Stimulated activated memory B cell treated with anti-CD40 and anti-IgM and Interleukin-4, amounts not matched to agents 10 μg/mL and 1 μg/mL and 100 μg/mL, for 72 hours (primary cell): ENCODE measurements around the gene SIGLEC9.

Experiments used
- ATAC-seq: fragments of 150-1000 bp; cut with Tn5 transposase; 2 replicates; pipeline ENCODE4 v1.10.0; 2021
- H3K27ac Mint-ChIP-seq: one replicate; pipeline ENCODE4 v1.8.0; 2022; ENCODE audit warnings: mild to moderate bottlenecking, mixed read lengths
- H3K27me3 Mint-ChIP-seq: one replicate; pipeline ENCODE4 v1.8.0; 2022; ENCODE audit warnings: mixed read lengths
- H3K36me3 Mint-ChIP-seq: one replicate; pipeline ENCODE4 v1.8.0; 2022; ENCODE audit warnings: mixed read lengths
- H3K4me1 Mint-ChIP-seq: one replicate; pipeline ENCODE4 v1.8.0; 2022; ENCODE audit warnings: mixed read lengths
- H3K4me3 Mint-ChIP-seq: one replicate; pipeline ENCODE4 v1.8.0; 2022; ENCODE audit warnings: mild to moderate bottlenecking, moderate library complexity, mixed read lengths
- H3K9me3 Mint-ChIP-seq: one replicate; pipeline ENCODE4 v1.8.0; 2022; ENCODE audit warnings: mixed read lengths

The SIGLEC9 gene

GRCh38 chr19:51125421-51126075 lies 842 bp downstream of the SIGLEC9 start:
- ATAC-seq: no peak
- H3K4me3 Mint-ChIP-seq: no peak overlapping the region
- H3K9me3 Mint-ChIP-seq: no peaks in the 10 kb centered on the region

DNA sequence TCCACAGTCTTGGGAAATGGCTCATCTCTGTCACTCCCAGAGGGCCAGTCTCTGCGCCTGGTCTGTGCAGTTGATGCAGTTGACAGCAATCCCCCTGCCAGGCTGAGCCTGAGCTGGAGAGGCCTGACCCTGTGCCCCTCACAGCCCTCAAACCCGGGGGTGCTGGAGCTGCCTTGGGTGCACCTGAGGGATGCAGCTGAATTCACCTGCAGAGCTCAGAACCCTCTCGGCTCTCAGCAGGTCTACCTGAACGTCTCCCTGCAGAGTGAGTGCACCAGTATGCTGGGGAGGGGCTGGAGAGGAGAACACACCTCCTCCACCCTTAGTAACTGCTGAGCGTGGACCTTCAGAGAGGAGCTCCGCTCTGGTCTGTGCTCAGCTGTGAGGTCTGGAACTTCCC lies 2.3 kb downstream of the SIGLEC9 start:
- H3K4me3 Mint-ChIP-seq: no peak overlapping the region
- peaks cover 92% of the 10 kb centered on the region for H3K27me3 Mint-ChIP-seq
- ATAC-seq: no peak
- no peaks in the 10 kb centered on the region for H3K9me3 Mint-ChIP-seq
- no peaks in the 10 kb centered on the region for H3K36me3 Mint-ChIP-seq
- no peak overlapping the region for H3K27ac Mint-ChIP-seq
- H3K4me1 Mint-ChIP-seq: peaks cover 28% of the 10 kb centered on the region

More at GRCh38 chr19:51125421-51126075, 842 bp downstream of the SIGLEC9 start:
- Mint-ChIP-seq H3K4me1 (peaks cover 25% of the 10 kb centered on the region), H3K27ac (no peak overlapping the region), H3K27me3 (peaks cover 83% of the 10 kb centered on the region), H3K36me3 (no peaks in the 10 kb centered on the region)

DNA sequence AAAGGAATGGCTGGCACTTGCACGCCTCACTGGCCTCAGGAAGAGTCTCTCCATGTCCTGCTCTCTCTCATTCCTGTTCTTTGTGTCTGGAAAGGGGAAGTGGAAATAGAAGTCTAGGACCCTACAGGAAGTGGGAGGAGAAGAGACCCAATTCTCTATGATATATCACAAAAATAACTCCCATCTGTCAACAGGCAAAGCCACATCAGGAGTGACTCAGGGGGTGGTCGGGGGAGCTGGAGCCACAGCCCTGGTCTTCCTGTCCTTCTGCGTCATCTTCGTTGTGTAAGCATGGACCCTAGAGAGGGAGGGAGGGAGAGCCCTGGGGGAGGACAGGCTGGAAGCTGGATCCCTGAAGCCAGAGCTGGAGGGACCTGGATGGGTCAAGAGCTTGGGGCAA lies 3.0 kb downstream of the SIGLEC9 start:
- peaks cover 34% of the 10 kb centered on the region for H3K4me1 Mint-ChIP-seq
- no peak overlapping the region for H3K4me3 Mint-ChIP-seq
- no peaks in the 10 kb centered on the region for H3K36me3 Mint-ChIP-seq
- H3K27ac Mint-ChIP-seq: no peak overlapping the region
- H3K9me3 Mint-ChIP-seq: no peaks in the 10 kb centered on the region
- peaks cover 93% of the 10 kb centered on the region for H3K27me3 Mint-ChIP-seq
- ATAC-seq: no peak

- Mint-ChIP-seq H3K27me3 (peaks cover 91% of the 10 kb centered on the region), H3K4me1 (peaks cover 32% of the 10 kb centered on the region), H3K27ac (no peak overlapping the region), H3K9me3 (no peaks in the 10 kb centered on the region), H3K4me3 (no peak overlapping the region), H3K36me3 (no peaks in the 10 kb centered on the region)
- no peak for ATAC-seq
Measured at GRCh38 chr19:51128227-51128626, 3.5 kb downstream of the SIGLEC9 start.

- H3K36me3 Mint-ChIP-seq: no peaks in the 10 kb centered on the region
- no peak overlapping the region for H3K4me3 Mint-ChIP-seq
- ATAC-seq: no peak
- peaks cover 82% of the 10 kb centered on the region for H3K27me3 Mint-ChIP-seq
- peaks cover 21% of the 10 kb centered on the region for H3K4me1 Mint-ChIP-seq
- no peak overlapping the region for H3K27ac Mint-ChIP-seq
- H3K9me3 Mint-ChIP-seq: peaks cover 3% of the 10 kb centered on the region
Measured at GRCh38 chr19:51129716-51130115, 5.0 kb downstream of the SIGLEC9 start.

DNA sequence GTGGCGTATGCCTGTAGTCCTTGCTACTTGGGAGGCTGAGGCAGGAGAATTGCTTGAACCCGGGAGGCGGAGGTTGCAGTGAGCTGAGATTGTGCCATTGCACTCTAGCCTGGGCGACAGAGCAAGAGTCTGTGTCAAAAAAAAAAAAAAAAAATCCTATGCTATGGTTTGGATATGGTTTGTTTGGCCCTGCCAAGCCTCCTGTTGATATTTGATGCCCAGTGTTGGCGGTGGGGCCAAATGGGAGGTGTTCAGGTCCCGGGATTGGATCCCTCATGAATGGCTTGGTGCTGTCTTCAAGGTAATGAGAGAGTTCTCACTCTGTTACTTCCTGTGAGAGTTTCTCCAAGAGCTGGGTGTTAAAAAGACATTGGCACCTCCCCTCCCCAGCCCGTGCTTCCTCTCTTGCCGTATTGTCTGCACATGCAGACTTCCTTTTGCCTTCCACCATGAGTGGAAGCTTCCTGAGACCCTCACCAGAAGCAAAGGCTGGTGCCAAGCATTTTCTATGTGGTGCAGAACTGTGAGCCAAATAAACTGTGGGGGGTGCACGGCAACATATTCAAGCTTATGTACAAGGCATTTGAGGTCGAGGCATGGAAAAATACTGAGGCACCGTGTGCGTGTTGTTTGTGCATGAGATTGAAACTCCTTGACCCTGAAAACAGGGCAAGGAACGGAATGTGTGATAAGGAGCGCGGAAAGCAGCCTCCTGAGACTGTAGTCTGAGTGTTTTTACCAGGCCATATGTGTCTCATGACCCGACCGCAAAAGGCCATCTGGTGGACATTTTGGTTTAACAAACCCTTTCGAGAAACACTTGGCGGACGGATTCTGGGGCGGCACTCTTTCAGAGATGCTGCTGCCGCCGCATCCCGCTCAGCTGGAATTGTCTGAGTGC lies 7.3 kb downstream of the SIGLEC9 start:
- Mint-ChIP-seq H3K4me1 (peaks cover 23% of the 10 kb centered on the region), H3K9me3 (peaks cover 6% of the 10 kb centered on the region), H3K27ac (peak overlapping the region; percentile 67), H3K27me3 (peaks cover 85% of the 10 kb centered on the region), H3K36me3 (no peaks in the 10 kb centered on the region), H3K4me3 (no peak overlapping the region)
- ATAC-seq: peak; percentile 64

DNA sequence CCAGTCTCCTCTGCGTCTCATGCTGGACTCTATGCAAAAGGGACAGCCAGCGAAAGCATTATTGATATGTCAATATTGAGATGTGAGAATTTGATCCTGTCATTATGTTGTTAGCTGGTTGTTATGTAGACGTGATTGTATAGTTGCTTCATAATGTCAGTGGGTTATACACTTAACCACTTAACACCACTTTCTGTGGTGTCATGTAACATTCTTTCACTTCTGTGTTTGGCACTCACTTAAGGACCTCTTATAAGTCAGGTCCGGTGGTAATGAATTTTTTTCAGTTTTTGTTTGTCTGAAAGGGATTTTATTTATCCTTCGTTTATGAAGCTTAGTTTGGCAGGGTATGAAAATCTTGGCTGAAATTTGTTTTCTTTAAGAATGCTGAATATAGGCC lies 10.3 kb downstream of the SIGLEC9 start:
- Mint-ChIP-seq H3K4me1 (peaks cover 27% of the 10 kb centered on the region), H3K27ac (no peak overlapping the region), H3K9me3 (peaks cover 11% of the 10 kb centered on the region), H3K27me3 (peaks cover 69% of the 10 kb centered on the region), H3K36me3 (no peaks in the 10 kb centered on the region), H3K4me3 (no peak overlapping the region)
- no peak for ATAC-seq

GRCh38 chr19:51135986-51136762 lies 11.5 kb downstream of the SIGLEC9 start:
- peaks cover 11% of the 10 kb centered on the region for H3K9me3 Mint-ChIP-seq
- no peak overlapping the region for H3K4me3 Mint-ChIP-seq
- peaks cover 68% of the 10 kb centered on the region for H3K27me3 Mint-ChIP-seq
- peaks cover 32% of the 10 kb centered on the region for H3K4me1 Mint-ChIP-seq
- ATAC-seq: no peak
- no peaks in the 10 kb centered on the region for H3K36me3 Mint-ChIP-seq
- H3K27ac Mint-ChIP-seq: no peak overlapping the region

DNA sequence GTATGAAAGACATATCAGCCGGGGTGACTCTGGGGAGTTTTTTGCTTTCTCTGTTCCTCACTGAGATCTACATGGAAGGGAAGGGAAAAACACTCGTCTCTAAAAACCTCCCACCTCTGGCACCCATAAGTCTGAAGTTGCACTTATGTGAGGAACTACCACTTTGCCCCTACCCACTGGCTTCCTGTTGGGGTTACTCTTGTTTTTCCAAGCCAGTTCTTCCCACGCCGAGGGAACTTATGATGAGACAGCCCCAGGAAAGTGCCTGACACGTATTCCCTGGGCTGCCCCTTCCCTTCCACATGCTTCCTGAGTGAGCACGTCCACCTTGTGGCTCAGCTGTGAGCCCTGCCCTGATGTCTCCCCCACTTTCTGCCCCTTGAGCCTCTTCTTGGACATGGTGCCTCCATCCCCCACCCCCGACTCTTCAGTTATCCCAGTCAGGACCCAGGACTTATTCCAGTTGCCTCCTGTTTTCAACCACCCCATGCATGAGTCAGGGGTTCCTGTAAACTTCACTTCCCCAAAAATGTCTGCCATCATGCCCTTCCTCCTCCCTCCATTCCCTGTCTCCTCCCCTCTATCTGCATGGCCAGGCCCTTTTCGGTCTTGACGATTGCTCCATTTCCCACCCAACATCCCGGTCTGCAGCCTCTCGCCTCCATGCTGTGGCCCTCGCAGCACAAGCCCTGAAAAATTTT lies 12.3 kb downstream of the SIGLEC9 start:
- Mint-ChIP-seq H3K4me1 (peaks cover 30% of the 10 kb centered on the region), H3K36me3 (no peaks in the 10 kb centered on the region), H3K9me3 (peaks cover 11% of the 10 kb centered on the region), H3K27ac (peak overlapping the region; percentile 25), H3K4me3 (no peak overlapping the region), H3K27me3 (peaks cover 61% of the 10 kb centered on the region)
- peak; percentile 63 for ATAC-seq

DNA sequence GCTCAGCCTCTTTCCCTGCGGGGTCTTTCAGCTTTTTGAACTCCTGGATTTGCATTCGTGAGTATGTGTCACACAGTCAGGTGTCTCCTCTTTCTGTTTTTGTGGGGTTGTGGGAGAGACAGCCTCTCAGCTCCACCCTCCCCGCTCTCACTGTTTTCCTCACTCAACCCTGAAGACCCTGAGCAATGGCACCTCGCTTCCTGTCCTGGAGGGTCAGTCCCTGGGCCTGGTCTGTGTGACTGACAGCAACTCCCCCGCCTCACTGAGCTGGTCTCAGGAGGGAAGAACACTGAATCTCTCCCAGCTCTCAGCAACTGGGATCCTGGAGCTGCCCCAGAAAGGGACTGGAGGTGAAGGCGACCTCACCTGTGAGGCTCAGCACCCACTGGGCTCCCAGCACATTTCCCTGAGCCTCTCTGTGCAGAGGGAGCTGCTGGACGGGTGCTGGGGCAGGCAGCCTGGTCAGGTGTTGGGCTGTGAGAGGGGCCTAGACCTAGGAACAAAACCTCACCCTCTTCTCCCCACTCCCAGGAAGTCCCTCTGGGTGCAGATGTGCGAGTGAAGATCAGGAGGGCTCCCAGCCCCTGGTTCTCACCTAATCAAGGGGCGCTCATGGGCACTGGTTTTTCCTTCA lies 13.2 kb downstream of the SIGLEC9 start:
- ATAC-seq: no peak
- H3K27me3 Mint-ChIP-seq: peaks cover 58% of the 10 kb centered on the region
- peaks cover 11% of the 10 kb centered on the region for H3K9me3 Mint-ChIP-seq
- no peak overlapping the region for H3K4me3 Mint-ChIP-seq
- H3K27ac Mint-ChIP-seq: peak overlapping the region; percentile 25
- peaks cover 23% of the 10 kb centered on the region for H3K4me1 Mint-ChIP-seq
- no peaks in the 10 kb centered on the region for H3K36me3 Mint-ChIP-seq

GRCh38 chr19:51138549-51138979 lies 13.9 kb downstream of the SIGLEC9 start:
- Mint-ChIP-seq H3K27me3 (peaks cover 59% of the 10 kb centered on the region), H3K36me3 (no peaks in the 10 kb centered on the region), H3K4me3 (no peak overlapping the region), H3K27ac (no peak overlapping the region), H3K9me3 (peaks cover 11% of the 10 kb centered on the region), H3K4me1 (peaks cover 23% of the 10 kb centered on the region)
- no peak for ATAC-seq

- peaks cover 23% of the 10 kb centered on the region for H3K4me1 Mint-ChIP-seq
- H3K27me3 Mint-ChIP-seq: peaks cover 63% of the 10 kb centered on the region
- ATAC-seq: no peak
- no peak overlapping the region for H3K4me3 Mint-ChIP-seq
- H3K9me3 Mint-ChIP-seq: peaks cover 11% of the 10 kb centered on the region
- H3K27ac Mint-ChIP-seq: no peak overlapping the region
- H3K36me3 Mint-ChIP-seq: no peaks in the 10 kb centered on the region
Measured at GRCh38 chr19:51139299-51140014, 14.8 kb downstream of the SIGLEC9 start.

DNA sequence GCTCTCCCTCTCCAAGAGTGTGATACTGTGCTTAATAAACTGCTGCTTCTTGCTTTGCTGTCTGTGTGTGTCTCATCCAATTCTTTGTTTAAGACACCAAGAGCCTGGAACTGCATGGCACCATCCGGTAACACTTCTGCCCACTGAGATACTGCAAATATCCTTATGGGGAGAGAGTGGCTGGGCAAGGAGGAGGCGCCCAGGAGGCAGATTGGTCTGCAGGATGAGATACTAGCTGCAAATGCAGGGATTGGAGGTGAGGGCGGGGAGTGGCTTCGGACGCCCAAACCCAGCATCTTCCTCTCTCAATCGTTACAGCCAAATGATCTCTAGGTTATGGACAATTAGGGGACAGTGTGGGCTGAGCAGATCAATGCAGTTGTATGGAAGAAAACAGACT lies 15.7 kb downstream of the SIGLEC9 start:
- Mint-ChIP-seq H3K4me1 (peaks cover 23% of the 10 kb centered on the region), H3K36me3 (no peaks in the 10 kb centered on the region), H3K27me3 (peaks cover 63% of the 10 kb centered on the region), H3K9me3 (peaks cover 5% of the 10 kb centered on the region), H3K4me3 (no peak overlapping the region), H3K27ac (no peak overlapping the region)
- ATAC-seq: no peak

DNA sequence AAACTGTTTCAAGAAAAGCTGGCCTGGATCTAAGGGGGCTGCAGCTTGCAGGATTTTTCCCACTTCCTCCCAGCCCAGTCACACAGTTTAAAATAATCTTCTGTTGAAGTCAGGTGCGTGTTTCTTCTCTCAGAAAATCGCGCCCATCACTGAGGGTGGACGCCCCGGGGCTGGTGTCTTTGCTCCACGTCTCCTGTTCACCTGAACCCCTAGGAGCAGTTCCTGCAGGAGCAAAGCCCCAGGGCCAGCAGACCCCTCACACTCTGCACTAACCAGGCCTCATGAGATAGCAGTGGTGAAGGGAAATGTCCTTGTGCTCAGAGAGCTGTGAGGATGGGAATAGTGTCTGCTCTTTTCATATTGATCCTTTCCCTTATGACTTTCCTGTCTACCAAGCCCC lies 16.5 kb downstream of the SIGLEC9 start:
- no peak for ATAC-seq
- Mint-ChIP-seq H3K36me3 (no peaks in the 10 kb centered on the region), H3K9me3 (peaks cover 5% of the 10 kb centered on the region), H3K27me3 (peaks cover 62% of the 10 kb centered on the region), H3K4me3 (no peak overlapping the region), H3K27ac (no peak overlapping the region), H3K4me1 (peaks cover 23% of the 10 kb centered on the region)
